GM12872 (cell line): Measurements from ENCODE around the gene QPCT.

Source experiments
- CTCF ChIP-seq: IDR thresholded peaks from 3 replicates; pipeline ENCODE4 v1.5.1; 2011; ENCODE audit warnings: low read depth, mild to moderate bottlenecking, low read length, moderate library complexity; ENCODE audit not compliant: insufficient read depth

The QPCT gene

GRCh38 chr2:37394796-37395555 lies 50.5 kb downstream of the QPCT start:
- TF ChIP-seq CTCF, result no peak

- no peak for TF ChIP-seq CTCF
Observed at GRCh38 chr2:37396890-37397565, 52.6 kb downstream of the QPCT start.

GRCh38 chr2:37398990-37399389 lies 54.6 kb downstream of the QPCT start:
- TF ChIP-seq CTCF, result no peak

- no peak for TF ChIP-seq CTCF
Observed at GRCh38 chr2:37400041-37400440, 55.6 kb downstream of the QPCT start.

- no peak for TF ChIP-seq CTCF
Observed at GRCh38 chr2:37402636-37403035, 58.2 kb downstream of the QPCT start.

- TF ChIP-seq CTCF, result no peak
Observed at GRCh38 chr2:37405781-37406180, 61.4 kb downstream of the QPCT start.

- TF ChIP-seq CTCF, result no peak
Observed at GRCh38 chr2:37412231-37412630, 67.8 kb downstream of the QPCT start.
